HepG2 (cell line): ENCODE data around the gene ZNF75A. TPM values are rescaled to one million over a fixed set of nuclear protein-coding genes. Genes with fewer than 3 reads are reported as not detected.

Experiments used
- ATAC-seq: fragments of 200-7000 bp; cut with Tn5 transposase; 3 replicates; pipeline ENCODE4 v1.9.1; 2020; ENCODE audit warnings: mild to moderate bottlenecking, moderate library complexity
- BruUV-seq: library from RNA; stranded (reverse); fragments of 400-500 nt; replicated peaks from 2 replicates; lab custom pipeline; 2021; lab: Mats Ljungman, UMichigan
- CTCF ChIA-PET: fragments of 300-600 bp; formaldehyde crosslinking; extraction: SDS; loops from one replicate; lab custom pipeline; 2021; ENCODE audit warnings: low total read pairs, inconsistent platforms, low intra/inter-chr PET ratio; lab: Yijun Ruan, JAX
- POLR2A ChIA-PET: fragments of 350-600 bp; sonication (Branson Sonifier 250); formaldehyde crosslinking; loops from one replicate; lab custom pipeline; 2020; ENCODE audit warnings: antibody characterized with exemption, inconsistent platforms; lab: Yijun Ruan, JAX
- DNase-seq: peaks from one replicate; pipeline ENCODE4 v3.0.0-alpha.2; 2015; ENCODE audit warnings: low spot score
- FAIRE-seq: peaks from 3 replicates; lab custom pipeline; 2011; peaks lifted over from hg19 to GRCh38; lab: Jason Lieb, UNC
- H2AFZ ChIP-seq: one replicate; pipeline ENCODE4 v1.6.1; 2011; ENCODE audit warnings: low read length, inconsistent platforms
- H3K27ac ChIP-seq: fragments of 300-600 bp; 3 replicates; pipeline ENCODE4 v1.8.0; 2011; ENCODE audit warnings: mixed run types, mild to moderate bottlenecking, mixed read lengths, low read length, inconsistent platforms; ENCODE audit not compliant: insufficient read depth; ENCODE audit errors: extremely low read length
- H3K27me3 ChIP-seq, 2 experiments: fragments of 200-600 bp in 1 of 2; 2 replicates in 1 of 2; 3 replicates in 1 of 2; pipeline versions ENCODE4 v1.6.0 to v1.8.0; 2011; ENCODE audit warnings: low read length in 2 of 2, mild to moderate bottlenecking in 2 of 2, moderate library complexity in 2 of 2, inconsistent platforms in 1 of 2; ENCODE audit not compliant: insufficient read depth in 2 of 2, control insufficient read depth in 1 of 2
- H3K36me3 ChIP-seq, 2 experiments: fragments of 200-600 bp in 1 of 2; replicated peaks in 1 of 2; 2 replicates in 1 of 2; 3 replicates in 1 of 2; pipeline versions ENCODE4 v1.5.1 to v1.8.0; 2011; ENCODE audit warnings: low read length in 2 of 2, inconsistent platforms in 1 of 2; ENCODE audit not compliant: insufficient read depth in 2 of 2, control insufficient read depth in 1 of 2
- H3K4me1 ChIP-seq: 2 replicates; pipeline ENCODE4 v1.5.1; 2012; ENCODE audit warnings: low read length, inconsistent platforms; ENCODE audit not compliant: insufficient read depth
- H3K4me2 ChIP-seq: 2 replicates; pipeline ENCODE4 v1.6.0; 2011; ENCODE audit warnings: low read depth, low read length, inconsistent platforms
- H3K4me3 ChIP-seq, 3 experiments: fragments of 200-600 bp in 1 of 3; sonication (generic), shearing (Covaris generic) in 1 of 3; replicated peaks in 1 of 3; 2 replicates each; pipeline ENCODE4 v1.5.1; 2011 to 2016; ENCODE audit warnings: low read length in 3 of 3, inconsistent platforms in 2 of 3, low read depth in 2 of 3, mild to moderate bottlenecking in 2 of 3, control low read depth in 1 of 3, mixed read lengths in 1 of 3; ENCODE audit not compliant: insufficient read depth in 1 of 3
- H3K79me2 ChIP-seq: one replicate; pipeline ENCODE4 v1.6.1; 2011; ENCODE audit warnings: low read length, inconsistent platforms; ENCODE audit not compliant: insufficient read depth
- H3K9ac ChIP-seq: 2 replicates; pipeline ENCODE4 v1.6.0; 2011; ENCODE audit warnings: mild to moderate bottlenecking, low read depth, low read length, inconsistent platforms; ENCODE audit not compliant: insufficient read depth
- H3K9me3 ChIP-seq: 2 replicates; pipeline ENCODE4 v1.5.1; 2012; ENCODE audit warnings: mild to moderate bottlenecking, low read length
- H4K20me1 ChIP-seq: 2 replicates; pipeline ENCODE4 v1.6.0; 2011; ENCODE audit warnings: inconsistent platforms, mild to moderate bottlenecking, low read length, moderate library complexity; ENCODE audit not compliant: insufficient read depth
- ASH2L ChIP-seq: fragments of 300-600, 200-600 bp; sonication (generic); IDR thresholded peaks from 2 replicates; pipeline ENCODE4 v1.7.0; 2017; ENCODE audit warnings: low read depth, mild to moderate bottlenecking, moderate library complexity, mixed read lengths, low read length; ENCODE audit not compliant: insufficient read length
- HNF1B ChIP-seq: sonication (generic); formaldehyde crosslinking; IDR thresholded peaks from 2 replicates; pipeline ENCODE4 v1.5.1; 2020; ENCODE audit warnings: mild to moderate bottlenecking, moderate library complexity, missing genetic modification reagents
- STAT5B ChIP-seq: sonication (generic); formaldehyde crosslinking; IDR thresholded peaks from 2 replicates; pipeline ENCODE4 v1.4.0; 2020; ENCODE audit warnings: missing genetic modification reagents
- TCF12 ChIP-seq, 2 experiments: fragments of 450-650 bp in 1 of 2; sonication (generic) in 1 of 2; formaldehyde crosslinking in 1 of 2; IDR thresholded peaks; 2 replicates each; pipeline versions ENCODE4 v1.6.1 to v1.8.0; 2017 to 2022; ENCODE audit warnings: antibody characterized with exemption in 1 of 2, mild to moderate bottlenecking in 1 of 2, missing genetic modification reagents in 1 of 2, moderate library complexity in 1 of 2
- TCF7 ChIP-seq: sonication (generic); IDR thresholded peaks from 2 replicates; pipeline ENCODE4 v1.6.1; 2016; ENCODE audit warnings: antibody characterized with exemption, low read depth
- ZBTB21 ChIP-seq: sonication (generic); formaldehyde crosslinking; IDR thresholded peaks from 2 replicates; pipeline ENCODE4 v1.4.0; 2020; ENCODE audit warnings: missing genetic modification reagents
- ZBTB33 ChIP-seq: sonication (generic); formaldehyde crosslinking; IDR thresholded peaks from 2 replicates; pipeline ENCODE4 v1.4.0; 2020; ENCODE audit warnings: missing genetic modification reagents
- ZBTB8A ChIP-seq: sonication (generic); formaldehyde crosslinking; IDR thresholded peaks from 2 replicates; pipeline ENCODE4 v1.4.0; 2020; ENCODE audit warnings: mild to moderate bottlenecking, low read depth, missing genetic modification reagents, borderline replicate concordance
- ZC3H4 ChIP-seq: sonication (generic); formaldehyde crosslinking; IDR thresholded peaks from 2 replicates; pipeline ENCODE4 v1.4.0; 2020; ENCODE audit warnings: missing genetic modification reagents, borderline replicate concordance
- ZMAT5 ChIP-seq: sonication (generic); formaldehyde crosslinking; IDR thresholded peaks from 2 replicates; pipeline ENCODE4 v1.5.0; 2020; ENCODE audit warnings: mild to moderate bottlenecking, low read depth, missing genetic modification reagents, borderline replicate concordance
- ZNF441 ChIP-seq: sonication (generic); formaldehyde crosslinking; IDR thresholded peaks from 2 replicates; pipeline ENCODE4 v1.7.0; 2021; ENCODE audit warnings: missing genetic modification reagents, borderline replicate concordance
- WGBS: methylation state at CpG from one replicate; pipeline ENCODE4 v1.1.6; 2017; ENCODE audit warnings: low lambda C conversion rate; 5-methylcytosine and 5-hydroxymethylcytosine counted together
- in situ Hi-C: cut with HindIII; loops from 2 replicates; pipeline ENCODE4 v1.10.0; 2017; ENCODE audit warnings: low pct_unique_long_range_greater_than_20kb; ENCODE audit not compliant: extremely low pct_ligation_motif_present
- intact Hi-C: fragments of 100-400 bp; cut with micrococcal nuclease; formaldehyde crosslinking; loops from one replicate; pipeline ENCODE4 v1.10.0; 2022; ENCODE audit not compliant: unreplicated experiment
- polyA plus RNA-seq, 8 experiments: library from polyadenylated mRNA; depleted of rRNA in 3 of 8; stranded (reverse) in 7 of 8; unstranded in 1 of 8; fragments of >200 nt; fragmentation: Illumina TruSeq in 4 of 8; extraction: Trizol in 4 of 8; gene quantifications; 2 replicates each; pipeline versions ENCODE4 v1.2.1 to v1.2.3, GENCODE V29; 2011 to 2016; ENCODE audit warnings: low read depth in 4 of 8, missing spikeins in 1 of 8, mixed read lengths in 1 of 8; ENCODE audit not compliant: insufficient read depth in 1 of 8
- total RNA-seq, 5 experiments: library from RNA; depleted of rRNA; stranded (reverse); fragments of >200 nt; fragmentation: Illumina TruSeq; extraction: Trizol; gene quantifications; 2 replicates each; pipeline ENCODE4 v1.2.3, GENCODE V29; 2016; ENCODE audit warnings: low read depth in 1 of 5
- TF ChIP-seq, protein P1 (sequence below): sonication (generic); formaldehyde crosslinking; IDR thresholded peaks from 2 replicates; pipeline ENCODE4 v1.8.0; 2022; ENCODE audit warnings: mild to moderate bottlenecking, missing genetic modification reagents, moderate library complexity

The ZNF75A gene
- total and polyA plus RNA-seq, 2 of the 13 experiments (the other 11 are each of a cell fraction or from before 2014, with no cell fraction given) = 1.4 to 2.1 TPM

- CTCF ChIA-PET = no interaction called here
- Histone ChIP-seq H2AFZ (no peak overlapping the region), H3K27ac (no peak overlapping the region), H3K27me3 (no peaks in the 10 kb centered on the region)
- DNase-seq (no peak), ATAC-seq (no peak)
- in situ Hi-C loops = no loop called here
- TF ChIP-seq HNF1B (CRISPR knock-in tag) = no peak
- TF ChIP-seq ASH2L = no peak
- TF ChIP-seq, all 625 proteins: peak for 0
- BruUV-seq = no TSS peak
- intact Hi-C loops = no loop called here
- no peak overlapping the region for H3K4me2 ChIP-seq
- no peaks in the 10 kb centered on the region for H3K9me3 ChIP-seq
- no peak overlapping the region for H3K9ac ChIP-seq
- FAIRE-seq = no peak
- peaks cover 32% of the 10 kb centered on the region for H3K4me1 ChIP-seq
- H3K4me3 ChIP-seq = no peak overlapping the region
- H3K36me3 ChIP-seq = peaks cover 24 to 59% of the 10 kb centered on the region in 2 experiments
- POLR2A ChIA-PET = no interaction called here
- WGBS = 99% methylated on average over 16 of the region's 16 CpGs
- H4K20me1 ChIP-seq = peaks cover 12% of the 10 kb centered on the region
- peaks cover 62% of the 10 kb centered on the region for H3K79me2 ChIP-seq
Measured at GRCh38 chr16:3289998-3290673, 15.2 kb upstream of the ZNF75A start.

GRCh38 chr16:3292604-3293003 lies 12.7 kb upstream of the ZNF75A start:
- CTCF ChIA-PET = no interaction called here
- intact Hi-C loops = no loop called here
- no peaks in the 10 kb centered on the region for H3K9me3 ChIP-seq
- TF ChIP-seq ZBTB21 (CRISPR knock-in tag) = no peak
- TF ChIP-seq ZBTB8A = no peak
- TF ChIP-seq STAT5B (CRISPR knock-in tag) = no peak
- TF ChIP-seq ZBTB33 = no peak
- TF ChIP-seq, protein P1, sequence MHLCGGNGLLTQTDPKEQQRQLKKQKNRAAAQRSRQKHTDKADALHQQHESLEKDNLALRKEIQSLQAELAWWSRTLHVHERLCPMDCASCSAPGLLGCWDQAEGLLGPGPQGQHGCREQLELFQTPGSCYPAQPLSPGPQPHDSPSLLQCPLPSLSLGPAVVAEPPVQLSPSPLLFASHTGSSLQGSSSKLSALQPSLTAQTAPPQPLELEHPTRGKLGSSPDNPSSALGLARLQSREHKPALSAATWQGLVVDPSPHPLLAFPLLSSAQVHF = no peak
- no peak for TF ChIP-seq TCF12 (IDR thresholded peaks at IDR 0.05)
- no peak for TF ChIP-seq TCF12 (CRISPR knock-in tag; IDR thresholded peaks at IDR 0.05)
- no peak for TF ChIP-seq ZMAT5
- TF ChIP-seq ZNF441 (CRISPR knock-in tag) = no peak
- TF ChIP-seq ZC3H4 = no peak
- no peak for TF ChIP-seq TCF7

More at GRCh38 chr16:3292604-3293003, 12.7 kb upstream of the ZNF75A start:
- POLR2A ChIA-PET = interaction anchor here (1.6 kb wide), 1 partner anchor 10 kb away, joined by 6 read pairs; the partner anchor contains the start of gene ZNF263
- in situ Hi-C loops = no loop called here
- no peak overlapping the region for H3K4me3 ChIP-seq
- H3K27me3 ChIP-seq = no peaks in the 10 kb centered on the region
- H3K9ac ChIP-seq = no peak overlapping the region
- BruUV-seq = no TSS peak
- no peak for ATAC-seq
- no peak overlapping the region for H2AFZ ChIP-seq
- 97% methylated on average over 3 of the region's 3 CpGs for WGBS
- peaks cover 39% of the 10 kb centered on the region for H3K79me2 ChIP-seq
- DNase-seq = no peak
- peaks cover 13% of the 10 kb centered on the region for H3K4me1 ChIP-seq
- no peak overlapping the region for H3K27ac ChIP-seq
- no peak overlapping the region for H3K4me2 ChIP-seq
- peaks cover 18 to 46% of the 10 kb centered on the region in 2 experiments for H3K36me3 ChIP-seq
- FAIRE-seq = peak; percentile 34
- 0 out of 2 replicates have a peak, but pooled peaks cover 2% of the 10 kb centered on the region for H4K20me1 ChIP-seq
